Measurements from ENCODE around the gene MMP12.

The MMP12 gene

GRCh38 chr11:102836290-102836875 lies 38.4 kb downstream of the MMP12 start:
- peak; percentile 31 for DNase-seq
- H3K4me2 ChIP-seq (ENCODE audit: low read length), result no peak overlapping the region
- H3K27me3 ChIP-seq (ENCODE audit: insufficient read depth, low read length, poor library complexity), result no peaks in the 10 kb centered on the region
- no peak overlapping the region for H3K56ac ChIP-seq (ENCODE audit: low read length)
- no peak overlapping the region for H2BK120ac ChIP-seq (ENCODE audit: low read depth, low read length)
- H2AK5ac ChIP-seq (ENCODE audit: low read length), result no peak overlapping the region
- no peaks in the 10 kb centered on the region for H3K36me3 ChIP-seq (ENCODE audit: control insufficient read depth, insufficient read depth, low read length)
- no peak overlapping the region for H3K27ac ChIP-seq (ENCODE audit: low read depth, low read length)
- no peak overlapping the region for H3K4ac ChIP-seq (ENCODE audit: low read depth, low read length)
- H3K23ac ChIP-seq (ENCODE audit: low read length), result no peak overlapping the region
- no peak overlapping the region for H3K9ac ChIP-seq (ENCODE audit: low read length)
- no peaks in the 10 kb centered on the region for H3K4me1 ChIP-seq (ENCODE audit: control insufficient read depth, low read depth, low read length)
- H2BK5ac ChIP-seq (ENCODE audit: low read length), result no peak overlapping the region
- H3K79me2 ChIP-seq (ENCODE audit: control insufficient read depth, insufficient read depth, low read length), result no peaks in the 10 kb centered on the region
- H3K79me1 ChIP-seq (ENCODE audit: low read length), result no peaks in the 10 kb centered on the region
- WGBS (ENCODE audit: extremely low coverage, insufficient coverage, low lambda C conversion rate), result no CpG with 5 or more reads among the region's 3 CpGs
- H3K4me3 ChIP-seq (ENCODE audit: low read length), result no peak overlapping the region
- H2BK15ac ChIP-seq (replicated peaks; ENCODE audit: low read depth), result no peak overlapping the region
- H4K5ac ChIP-seq (ENCODE audit: low read length), result no peak overlapping the region
- H3K18ac ChIP-seq (ENCODE audit: low read length), result no peak overlapping the region
- no peak overlapping the region for H4K8ac ChIP-seq (ENCODE audit: low read depth, low read length)

- whole genome bisulfite sequencing (ENCODE audit: extremely low coverage, insufficient coverage, low lambda C conversion rate), result no CpG with 5 or more reads among the region's 2 CpGs
- no peak overlapping the region for H3K4me3 ChIP-seq (ENCODE audit: low read length)
Measured at GRCh38 chr11:102833731-102834130, 41.1 kb downstream of the MMP12 start.

GRCh38 chr11:102832612-102833011 lies 42.2 kb downstream of the MMP12 start:
- no peak overlapping the region for H2BK15ac ChIP-seq (replicated peaks; ENCODE audit: low read depth)
- no peak overlapping the region for H3K4ac ChIP-seq (ENCODE audit: low read depth, low read length)
- H3K9ac ChIP-seq (ENCODE audit: low read length), result no peak overlapping the region
- H4K5ac ChIP-seq (ENCODE audit: low read length), result no peak overlapping the region
- no peak for DNase-seq
- H3K4me1 ChIP-seq (ENCODE audit: control insufficient read depth, low read depth, low read length), result no peaks in the 10 kb centered on the region
- no peak overlapping the region for H3K56ac ChIP-seq (ENCODE audit: low read length)
- no peak overlapping the region for H3K4me2 ChIP-seq (ENCODE audit: low read length)
- no peaks in the 10 kb centered on the region for H3K36me3 ChIP-seq (ENCODE audit: control insufficient read depth, insufficient read depth, low read length)
- H2BK120ac ChIP-seq (ENCODE audit: low read depth, low read length), result no peak overlapping the region
- no CpG with 5 or more reads among the region's 7 CpGs for WGBS (ENCODE audit: extremely low coverage, insufficient coverage, low lambda C conversion rate)
- no peak overlapping the region for H3K27ac ChIP-seq (ENCODE audit: low read depth, low read length)
- H3K23ac ChIP-seq (ENCODE audit: low read length), result no peak overlapping the region
- no peaks in the 10 kb centered on the region for H3K79me2 ChIP-seq (ENCODE audit: control insufficient read depth, insufficient read depth, low read length)
- H3K18ac ChIP-seq (ENCODE audit: low read length), result no peak overlapping the region
- no peak overlapping the region for H2AK5ac ChIP-seq (ENCODE audit: low read length)
- H3K79me1 ChIP-seq (ENCODE audit: low read length), result no peaks in the 10 kb centered on the region
- H3K27me3 ChIP-seq (ENCODE audit: insufficient read depth, low read length, poor library complexity), result no peaks in the 10 kb centered on the region
- H4K8ac ChIP-seq (ENCODE audit: low read depth, low read length), result no peak overlapping the region
- H2BK5ac ChIP-seq (ENCODE audit: low read length), result no peak overlapping the region
- H3K4me3 ChIP-seq (ENCODE audit: low read length), result no peak overlapping the region

More at GRCh38 chr11:102833731-102834130, 41.1 kb downstream of the MMP12 start:
- Histone ChIP-seq H3K79me2 (ENCODE audit: control insufficient read depth, insufficient read depth, low read length) (no peaks in the 10 kb centered on the region), H3K4me2 (ENCODE audit: low read length) (no peak overlapping the region), H2BK120ac (ENCODE audit: low read depth, low read length) (no peak overlapping the region), H3K4ac (ENCODE audit: low read depth, low read length) (no peak overlapping the region), H3K27me3 (ENCODE audit: insufficient read depth, low read length, poor library complexity) (no peaks in the 10 kb centered on the region), H3K79me1 (ENCODE audit: low read length) (no peaks in the 10 kb centered on the region), H3K9ac (ENCODE audit: low read length) (no peak overlapping the region), H3K18ac (ENCODE audit: low read length) (no peak overlapping the region), H3K56ac (ENCODE audit: low read length) (no peak overlapping the region), H2BK5ac (ENCODE audit: low read length) (no peak overlapping the region), H4K8ac (ENCODE audit: low read depth, low read length) (no peak overlapping the region), H2AK5ac (ENCODE audit: low read length) (no peak overlapping the region), H4K5ac (ENCODE audit: low read length) (no peak overlapping the region), H3K36me3 (ENCODE audit: control insufficient read depth, insufficient read depth, low read length) (no peaks in the 10 kb centered on the region), H3K27ac (ENCODE audit: low read depth, low read length) (no peak overlapping the region), H2BK15ac (replicated peaks; ENCODE audit: low read depth) (no peak overlapping the region), H3K4me1 (ENCODE audit: control insufficient read depth, low read depth, low read length) (no peaks in the 10 kb centered on the region), H3K23ac (ENCODE audit: low read length) (no peak overlapping the region)
- no peak for DNase-seq

GRCh38 chr11:102831489-102832440 lies 43.0 kb downstream of the MMP12 start:
- Histone ChIP-seq H3K4me2 (ENCODE audit: low read length) (no peak overlapping the region), H3K27me3 (ENCODE audit: insufficient read depth, low read length, poor library complexity) (no peaks in the 10 kb centered on the region), H2BK5ac (ENCODE audit: low read length) (no peak overlapping the region), H3K4me1 (ENCODE audit: control insufficient read depth, low read depth, low read length) (no peaks in the 10 kb centered on the region), H2BK120ac (ENCODE audit: low read depth, low read length) (no peak overlapping the region), H3K23ac (ENCODE audit: low read length) (no peak overlapping the region), H3K79me1 (ENCODE audit: low read length) (no peaks in the 10 kb centered on the region), H3K56ac (ENCODE audit: low read length) (peak overlapping the region; percentile 22), H4K8ac (ENCODE audit: low read depth, low read length) (no peak overlapping the region), H2AK5ac (ENCODE audit: low read length) (no peak overlapping the region), H4K5ac (ENCODE audit: low read length) (no peak overlapping the region), H2BK15ac (replicated peaks; ENCODE audit: low read depth) (no peak overlapping the region), H3K27ac (ENCODE audit: low read depth, low read length) (no peak overlapping the region), H3K18ac (ENCODE audit: low read length) (no peak overlapping the region), H3K79me2 (ENCODE audit: control insufficient read depth, insufficient read depth, low read length) (no peaks in the 10 kb centered on the region), H3K4ac (ENCODE audit: low read depth, low read length) (no peak overlapping the region), H3K36me3 (ENCODE audit: control insufficient read depth, insufficient read depth, low read length) (no peaks in the 10 kb centered on the region), H3K9ac (ENCODE audit: low read length) (no peak overlapping the region), H3K4me3 (ENCODE audit: low read length) (no peak overlapping the region)
- no CpG with 5 or more reads among the region's 38 CpGs for WGBS (ENCODE audit: extremely low coverage, insufficient coverage, low lambda C conversion rate)
- DNase-seq, result peak; percentile 50

- Histone ChIP-seq H3K9ac (ENCODE audit: low read length) (no peak overlapping the region), H3K27ac (ENCODE audit: low read depth, low read length) (no peak overlapping the region), H3K18ac (ENCODE audit: low read length) (no peak overlapping the region), H2BK120ac (ENCODE audit: low read depth, low read length) (no peak overlapping the region), H2AK5ac (ENCODE audit: low read length) (no peak overlapping the region), H3K23ac (ENCODE audit: low read length) (no peak overlapping the region), H4K8ac (ENCODE audit: low read depth, low read length) (no peak overlapping the region), H4K5ac (ENCODE audit: low read length) (no peak overlapping the region), H3K79me2 (ENCODE audit: control insufficient read depth, insufficient read depth, low read length) (no peaks in the 10 kb centered on the region), H3K56ac (ENCODE audit: low read length) (no peak overlapping the region), H3K36me3 (ENCODE audit: control insufficient read depth, insufficient read depth, low read length) (no peaks in the 10 kb centered on the region), H3K27me3 (ENCODE audit: insufficient read depth, low read length, poor library complexity) (no peaks in the 10 kb centered on the region), H3K4ac (ENCODE audit: low read depth, low read length) (no peak overlapping the region), H3K4me3 (ENCODE audit: low read length) (no peak overlapping the region), H2BK15ac (replicated peaks; ENCODE audit: low read depth) (no peak overlapping the region), H2BK5ac (ENCODE audit: low read length) (no peak overlapping the region), H3K4me2 (ENCODE audit: low read length) (no peak overlapping the region), H3K4me1 (ENCODE audit: control insufficient read depth, low read depth, low read length) (no peaks in the 10 kb centered on the region), H3K79me1 (ENCODE audit: low read length) (no peaks in the 10 kb centered on the region)
- WGBS (ENCODE audit: extremely low coverage, insufficient coverage, low lambda C conversion rate), result no CpG with 5 or more reads among the region's 2 CpGs
- DNase-seq, result no peak
Measured at GRCh38 chr11:102831128-102831488, 43.7 kb downstream of the MMP12 start.

Data from mesendoderm (in vitro differentiated cells).